Muscle of arm (tissue), 12 donors: Measurements from ENCODE around the gene ARID3C. TPM values are rescaled to one million over a fixed set of nuclear protein-coding genes. Genes with fewer than 3 reads are reported as not detected.

Experiments used
- DNase-seq: peaks from one replicate; pipeline ENCODE4 v3.0.0-alpha.2; 2013
- polyA plus RNA-seq, 12 donors: library from polyadenylated mRNA; unstranded; fragments of 120-200 nt; gene quantifications; one replicate each; pipeline ENCODE4 v1.2.1, GENCODE V29; 2013; ENCODE audit not compliant: insufficient read length in 12 of 12

Gene ARID3C
- polyA plus RNA-seq, 12 donors, result 0.08 to 0.18 (median 0.11) TPM; not detected in 8

GRCh38 chr9:34630402-34631154 lies 1.7 kb upstream of the ARID3C start:
- DNase-seq, result no peak

GRCh38 chr9:34629491-34629808 lies 584 bp upstream of the ARID3C start:
- DNase-seq, result no peak

- DNase-seq, result no peak
Measured at GRCh38 chr9:34627716-34628655, 880 bp downstream of the ARID3C start.

- no peak for DNase-seq
Measured at GRCh38 chr9:34625186-34625486, 3.7 kb downstream of the ARID3C start.

DNA sequence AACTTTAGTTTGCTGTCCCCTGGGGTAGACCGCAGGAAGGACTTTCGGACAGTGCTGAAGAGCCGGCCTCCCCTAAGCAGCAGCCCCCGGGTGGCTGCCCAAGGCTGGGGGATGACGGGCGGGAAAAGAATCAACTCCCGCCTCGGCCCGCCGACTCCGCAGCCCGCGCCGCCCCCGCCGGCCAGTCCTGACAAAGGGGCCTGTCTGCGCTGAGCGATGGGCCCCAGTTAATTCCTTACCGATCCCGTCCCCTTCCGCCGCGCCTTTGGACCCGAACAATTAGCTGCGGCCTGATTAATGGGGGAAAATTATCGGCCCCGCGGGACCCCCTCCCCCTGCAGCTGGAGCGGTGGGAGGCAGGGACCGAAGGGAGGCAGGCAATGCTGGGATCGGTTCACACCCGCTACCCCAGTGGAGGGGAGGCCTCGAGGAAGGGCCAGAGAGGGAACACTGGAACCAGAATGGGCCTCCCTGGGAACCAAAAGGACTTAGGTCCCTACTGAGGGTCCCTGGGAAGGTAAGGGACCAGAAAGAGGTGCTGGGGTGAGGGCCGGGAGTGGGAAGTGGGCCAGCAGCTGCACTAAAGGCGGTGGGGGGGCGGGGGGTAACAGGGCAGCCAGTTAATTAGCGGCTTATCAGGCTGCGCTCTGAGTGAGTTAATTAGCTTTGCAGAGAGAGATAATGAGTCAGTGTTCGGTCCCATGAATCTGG lies 4.2 kb downstream of the ARID3C start:
- DNase-seq, result no peak

DNA sequence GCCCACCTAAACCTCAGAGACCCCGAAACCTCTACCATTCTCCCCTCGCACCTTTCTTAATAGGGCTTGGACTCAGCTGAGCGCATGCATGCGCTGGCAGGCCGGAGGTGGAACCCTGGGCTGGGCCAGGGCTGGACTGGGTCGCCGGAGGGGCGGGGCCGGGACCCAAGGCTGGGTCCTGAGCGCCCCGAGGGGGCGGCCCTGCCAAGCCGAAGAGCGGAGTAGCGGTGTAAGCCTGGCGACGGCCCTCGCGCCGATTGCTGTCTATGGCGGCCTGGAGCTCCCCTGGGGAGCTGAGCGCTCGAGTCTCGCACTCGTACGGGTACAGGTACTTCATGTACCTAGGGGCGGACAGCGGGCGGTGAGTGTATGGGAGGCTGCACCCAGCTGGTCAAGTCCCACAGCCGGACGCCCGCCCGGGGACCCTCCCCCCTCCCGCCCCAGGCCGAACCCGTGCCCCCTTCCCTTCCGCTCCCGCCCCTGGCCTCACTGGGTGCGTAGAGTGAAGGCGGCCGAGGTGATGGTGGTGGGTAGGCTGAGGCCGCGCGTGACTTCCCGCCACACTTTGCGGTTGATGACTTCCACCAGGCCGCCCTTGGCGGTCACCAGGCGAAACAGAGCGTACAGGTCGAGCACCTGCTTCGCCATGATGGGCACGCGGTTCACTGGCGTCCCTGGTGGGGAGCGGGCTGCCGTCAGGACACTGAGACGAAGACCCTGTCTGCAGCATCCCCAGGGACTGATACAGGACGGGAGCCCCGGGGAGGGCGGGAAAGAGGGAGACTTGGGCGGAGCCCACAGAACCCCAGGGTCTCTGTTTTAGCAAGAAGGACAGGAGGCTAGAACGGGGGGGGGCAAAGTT lies 5.3 kb downstream of the ARID3C start:
- DNase-seq, result no peak

- peak; percentile 94 for DNase-seq
Measured at GRCh38 chr9:34620061-34620994, 8.5 kb downstream of the ARID3C start, which contains the start of gene DCTN3. TSS of gene DCTN3 (minus strand) at chr9:34620495. CDS start at chr9:34620464, 31 bp downstream.

DNA sequence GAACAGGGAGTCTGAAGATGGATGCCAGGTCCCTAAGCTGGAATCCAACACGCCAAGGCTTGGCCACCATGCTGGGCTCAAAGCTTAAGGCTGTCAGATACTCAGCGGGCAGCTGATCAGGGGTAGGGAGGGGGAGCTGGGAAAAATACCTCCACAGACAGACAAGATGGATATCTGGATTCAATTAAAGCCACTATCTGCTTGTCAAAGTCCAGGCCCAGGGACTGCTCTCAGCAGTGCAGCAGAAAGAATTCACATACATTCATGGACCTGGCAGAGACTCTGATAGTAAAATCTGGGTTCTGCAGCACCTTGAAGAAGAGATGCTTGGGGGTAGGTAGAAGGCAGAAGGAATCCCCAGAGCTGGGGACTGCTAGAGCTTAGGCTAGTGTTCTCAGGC lies 13.7 kb downstream of the ARID3C start:
- no peak for DNase-seq

DNA sequence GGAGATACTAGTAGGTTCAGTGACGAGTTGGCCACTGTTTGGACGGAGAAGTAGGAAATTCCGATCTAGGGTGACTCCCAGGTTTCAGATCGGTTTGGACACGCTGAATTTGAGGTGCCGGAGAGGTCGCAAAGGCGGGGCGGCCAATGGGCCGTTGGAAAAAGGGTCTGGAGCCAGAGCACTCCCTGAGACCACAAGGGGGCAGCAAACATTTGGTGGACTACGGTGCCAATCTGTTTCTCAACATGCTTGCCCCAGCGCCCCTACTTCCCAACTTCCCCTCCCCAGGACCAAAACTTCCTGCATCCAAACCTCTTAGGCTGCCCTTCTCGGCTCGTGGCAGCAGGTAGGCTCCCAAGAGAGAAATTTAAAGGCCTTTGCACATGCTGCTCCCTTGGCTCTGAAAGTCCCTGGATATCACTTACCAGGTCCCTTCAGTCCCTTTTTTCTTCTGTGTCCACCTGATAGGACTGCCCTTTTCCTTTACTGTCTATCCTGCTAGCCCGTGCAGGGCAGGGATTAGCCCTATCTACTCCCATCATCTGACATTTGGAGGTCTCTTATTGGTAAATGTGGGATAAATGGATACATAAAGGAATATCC lies 16.0 kb downstream of the ARID3C start:
- DNase-seq, result peak; percentile 83

GRCh38 chr9:34611811-34612787 lies 16.8 kb downstream of the ARID3C start, which contains the start of gene RPP25L:
TSS of gene RPP25L (minus strand) at chr9:34612097. CDS start at chr9:34611296, 801 bp downstream.
- DNase-seq, result peak; percentile 90

GRCh38 chr9:34611251-34611810 lies 17.5 kb downstream of the ARID3C start:
- DNase-seq, result no peak

DNA sequence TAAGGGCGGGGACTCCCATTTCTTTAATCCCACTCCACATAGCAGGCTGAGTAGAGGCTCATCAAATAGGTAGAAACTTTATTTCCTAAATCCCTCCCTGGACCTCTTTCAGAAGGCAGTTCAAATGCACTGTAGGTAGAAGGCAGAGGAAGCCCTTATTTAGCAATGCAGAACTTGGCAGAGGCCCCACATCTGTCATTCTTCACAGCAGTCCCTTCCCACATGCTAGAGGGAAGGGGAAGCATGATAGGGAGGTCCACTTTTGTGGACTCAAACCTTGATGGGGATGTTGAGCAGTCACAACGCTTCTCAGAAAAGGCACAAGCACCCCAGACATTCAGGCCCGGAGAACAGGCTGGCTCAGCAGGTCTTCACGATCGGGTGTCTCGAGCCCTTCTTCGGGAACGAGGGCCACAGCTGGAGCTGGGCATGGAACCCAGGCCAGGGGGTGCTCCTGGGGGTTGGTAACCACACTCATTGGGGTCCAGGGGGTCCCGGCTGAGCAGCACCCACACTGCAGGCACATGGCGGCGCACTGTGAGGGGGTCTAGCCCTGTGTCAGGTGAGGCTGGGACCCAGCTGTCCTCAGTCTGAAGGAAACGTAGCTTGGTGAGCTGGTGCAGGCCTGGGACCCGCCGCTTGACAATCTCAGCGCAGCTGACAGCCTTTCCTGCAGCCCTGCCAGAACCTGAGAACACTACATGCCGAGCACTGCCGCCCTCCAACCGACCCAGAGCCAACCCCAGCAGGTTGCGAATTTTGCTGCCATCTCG lies 18.2 kb downstream of the ARID3C start:
- DNase-seq, result no peak

DNA sequence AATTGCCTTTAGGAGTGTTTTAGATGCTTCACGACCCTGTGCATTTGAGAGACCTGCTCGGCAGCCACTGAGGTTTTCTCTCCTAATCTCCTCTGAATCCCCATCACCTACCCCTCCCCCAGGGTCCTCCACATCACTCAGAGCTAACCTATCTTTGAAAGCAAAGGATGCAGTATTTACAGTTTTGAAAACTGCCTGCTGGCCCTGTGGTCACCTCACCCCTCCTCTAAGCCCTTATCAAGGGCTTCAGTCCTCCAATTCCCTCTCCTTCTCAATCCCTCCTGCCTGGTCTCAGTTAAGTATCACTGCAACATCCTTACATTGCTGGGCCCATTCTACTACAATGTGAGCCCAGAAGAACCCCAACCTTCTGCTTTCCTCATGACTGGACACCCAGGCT lies 21.5 kb downstream of the ARID3C start:
- DNase-seq, result no peak

- DNase-seq, result no peak
Measured at GRCh38 chr9:34606905-34607304, 22.0 kb downstream of the ARID3C start.

GRCh38 chr9:34606190-34606589 lies 22.7 kb downstream of the ARID3C start:
- no peak for DNase-seq

- DNase-seq, result peak; percentile 84
Measured at GRCh38 chr9:34603610-34604231, 25.1 kb downstream of the ARID3C start.
